ENCODE results near the gene EIF3K. TPM values are rescaled to one million over a fixed set of nuclear protein-coding genes. Genes with fewer than 3 reads are reported as not detected.
"Not testable (repeated sequence)": the region's sequence is repeated elsewhere in the genome, so short reads cannot be mapped to it uniquely, and the experiment has no call there.

Gene EIF3K
- polyA plus RNA-seq, 6 donors from 2014 or later: 307 to 347 (median 330) TPM

DNA sequence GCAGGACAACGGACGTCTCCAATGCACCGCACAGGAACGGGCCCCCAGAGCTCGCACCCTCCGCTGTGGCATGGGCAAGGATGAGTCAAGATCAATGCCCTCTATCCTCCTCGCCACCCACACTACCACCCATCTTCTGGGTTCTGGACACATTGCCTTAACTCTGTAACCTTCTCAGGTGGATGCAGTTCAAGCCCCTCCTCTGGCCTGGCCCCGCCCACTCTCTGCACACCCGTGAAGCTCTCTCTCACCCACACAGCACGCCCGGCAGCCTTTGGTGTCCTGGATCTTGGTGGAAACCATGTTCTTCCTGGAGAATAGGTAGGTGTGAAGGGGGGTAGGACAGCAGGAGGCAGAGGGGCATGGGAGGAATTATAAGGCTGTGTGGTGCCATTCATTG lies 21.9 kb upstream of the EIF3K start:
- peaks cover 2 to 15% (median 5%) of the 10 kb centered on the region in 3 donors for H3K4me1 Mint-ChIP-seq
- H3K9me3 Mint-ChIP-seq: no peaks in the 10 kb centered on the region
- no peak overlapping the region for H3K27ac Mint-ChIP-seq
- H3K27me3 Mint-ChIP-seq: no peaks in the 10 kb centered on the region
- H3K4me3 Mint-ChIP-seq: no peak overlapping the region
- no peak for DNase-seq
- no peak for ATAC-seq (ENCODE audit: low read depth in 2 of 2)
- peaks cover 0 to 29% of the 10 kb centered on the region in 2 donors for H3K36me3 Mint-ChIP-seq

DNA sequence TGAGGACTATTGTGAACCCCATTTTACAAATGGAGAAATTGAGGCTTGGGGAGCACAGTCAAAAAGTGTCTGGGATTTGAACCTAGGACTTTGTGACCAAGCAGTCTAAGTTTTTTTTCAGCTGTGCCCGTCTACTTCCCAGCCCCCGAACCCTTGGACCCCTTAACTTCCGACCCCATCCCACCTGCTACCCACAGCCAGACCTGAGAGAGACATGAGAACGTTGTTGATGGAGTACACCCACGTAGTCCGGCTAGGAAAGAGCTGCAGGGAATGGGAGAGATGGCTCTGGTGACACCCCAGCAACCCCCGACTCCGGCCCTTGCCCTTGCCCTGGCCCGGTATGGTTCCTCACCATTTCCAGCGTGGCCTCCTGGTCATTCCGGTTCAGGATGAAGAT lies 19.3 kb upstream of the EIF3K start:
- H3K4me3 Mint-ChIP-seq: no peak overlapping the region
- no peak overlapping the region for H3K27ac Mint-ChIP-seq
- ATAC-seq (ENCODE audit: low read depth in 2 of 2): no peak
- H3K36me3 Mint-ChIP-seq: peaks cover 0 to 29% of the 10 kb centered on the region in 2 donors
- no peak for DNase-seq
- H3K4me1 Mint-ChIP-seq: peaks cover 2 to 15% (median 5%) of the 10 kb centered on the region in 3 donors
- no peaks in the 10 kb centered on the region for H3K27me3 Mint-ChIP-seq
- no peaks in the 10 kb centered on the region for H3K9me3 Mint-ChIP-seq

DNA sequence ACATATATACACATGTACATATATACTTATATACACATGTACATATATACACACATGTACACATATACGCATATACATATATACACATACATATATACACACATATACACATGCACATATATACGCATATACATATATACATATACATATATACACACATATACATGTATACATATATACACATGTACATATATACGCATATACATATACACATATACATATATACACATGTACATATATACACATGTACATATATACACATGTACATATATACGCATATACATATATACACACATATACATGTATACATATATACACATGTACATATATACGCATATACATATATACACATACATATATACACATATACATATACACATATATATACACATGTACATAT lies 16.1 kb upstream of the EIF3K start:
- DNase-seq; H3K27ac Mint-ChIP-seq; H3K27me3 Mint-ChIP-seq; H3K9me3 Mint-ChIP-seq; ATAC-seq (ENCODE audit: low read depth in 2 of 2); H3K4me3 Mint-ChIP-seq: not testable (repeated sequence)
- peaks cover 2 to 22% (median 11%) of the 10 kb centered on the region in 3 donors for H3K4me1 Mint-ChIP-seq
- peaks cover 0 to 29% of the 10 kb centered on the region in 2 donors for H3K36me3 Mint-ChIP-seq

DNA sequence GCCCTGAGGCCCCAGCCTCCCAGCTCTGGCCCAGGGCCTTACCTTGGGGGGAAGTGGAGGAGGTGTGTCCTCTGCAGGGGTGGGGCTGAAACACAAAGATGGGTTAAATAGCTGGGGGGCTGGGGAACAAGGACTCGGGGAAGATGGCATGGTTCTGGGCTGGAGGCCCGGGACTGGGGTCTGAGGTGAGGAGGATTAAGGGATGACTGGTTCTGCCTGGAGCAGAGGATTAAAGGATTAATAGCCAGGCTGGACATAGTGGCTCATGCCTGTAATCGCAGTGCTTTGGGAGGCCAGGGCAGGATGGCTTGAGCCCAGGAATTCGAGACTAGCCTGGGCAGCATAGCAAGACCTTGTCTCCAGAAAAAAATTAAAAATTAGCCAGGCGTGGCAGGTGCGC lies 12.9 kb upstream of the EIF3K start:
- Mint-ChIP-seq H3K36me3 (peaks cover 6 to 28% of the 10 kb centered on the region in 2 donors), H3K9me3 (no peaks in the 10 kb centered on the region), H3K4me3 (no peak overlapping the region), H3K4me1 (peaks cover 2 to 13% (median 12%) of the 10 kb centered on the region in 3 donors), H3K27me3 (no peaks in the 10 kb centered on the region), H3K27ac (no peak overlapping the region)
- no peak for DNase-seq
- ATAC-seq (ENCODE audit: low read depth in 2 of 2): no peak

DNA sequence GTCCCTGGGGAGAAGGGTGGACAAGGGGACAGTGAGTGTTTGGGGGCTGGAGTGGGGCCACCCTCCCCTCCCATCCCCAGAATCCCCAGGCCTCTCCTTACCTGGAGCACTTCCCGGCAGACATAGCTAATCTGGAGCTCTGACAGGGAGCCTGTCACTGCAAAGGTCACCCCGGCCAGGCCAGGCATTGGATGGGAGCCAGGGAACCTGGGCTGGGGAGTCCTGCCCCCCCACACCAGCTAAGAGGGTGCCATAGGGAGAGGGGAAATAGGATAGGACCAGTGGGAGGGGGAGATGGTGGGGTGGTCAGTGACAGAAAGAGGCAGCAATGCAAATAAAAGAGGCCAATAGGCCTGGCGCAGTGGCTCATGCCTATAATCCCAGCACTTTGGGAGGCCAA lies 4.7 kb upstream of the EIF3K start:
- Mint-ChIP-seq H3K4me3 (peak overlapping the region in 3 of 8 donors; percentile 47 to 80 (median 58)), H3K4me1 (peaks cover 42 to 62% (median 56%) of the 10 kb centered on the region in 3 donors), H3K9me3 (no peaks in the 10 kb centered on the region), H3K27me3 (no peaks in the 10 kb centered on the region), H3K36me3 (peaks cover 20 to 42% of the 10 kb centered on the region in 2 donors), H3K27ac (peak overlapping the region in 2 of 6 donors; percentile 69 to 97)
- DNase-seq (no peak), ATAC-seq (ENCODE audit: low read depth in 2 of 2) (no peak)

DNA sequence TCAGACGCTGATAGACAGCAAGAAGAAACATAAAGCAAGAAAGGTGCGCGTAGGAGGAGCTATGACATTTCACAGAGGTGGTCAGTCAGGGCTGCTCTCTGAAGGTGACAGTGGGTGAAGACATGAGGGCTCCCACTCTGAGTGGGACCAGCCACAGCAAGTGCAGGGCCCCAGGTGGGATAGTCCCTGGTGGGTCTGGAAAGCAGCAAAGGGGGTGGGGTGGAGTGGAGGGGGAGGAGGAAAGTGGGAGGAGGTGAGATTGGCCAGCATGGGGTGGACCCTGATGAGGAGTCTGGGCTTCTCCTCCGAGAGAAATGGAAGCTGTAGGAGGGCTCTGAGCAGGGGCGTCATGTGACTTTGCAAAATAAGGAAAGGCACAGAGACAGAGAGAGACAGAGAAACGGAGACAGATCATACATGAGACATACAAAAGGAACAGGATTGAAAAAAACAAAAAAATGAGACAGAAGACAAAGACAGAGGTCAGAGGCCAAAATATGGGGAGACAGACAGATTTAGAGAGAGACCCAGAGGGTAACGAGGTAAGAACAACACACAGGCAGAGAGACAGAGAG lies 3.9 kb upstream of the EIF3K start:
- Mint-ChIP-seq H3K4me1 (peaks cover 45 to 70% (median 64%) of the 10 kb centered on the region in 3 donors), H3K36me3 (peaks cover 20 to 36% of the 10 kb centered on the region in 2 donors), H3K4me3 (peak overlapping the region in 7 of 8 donors; percentile 22 to 97 (median 78)), H3K27ac (peak overlapping the region in 5 of 6 donors; percentile 56 to 97 (median 80)), H3K27me3 (no peaks in the 10 kb centered on the region), H3K9me3 (no peaks in the 10 kb centered on the region)
- ATAC-seq (ENCODE audit: low read depth in 2 of 2) (no peak), DNase-seq (no peak)

DNA sequence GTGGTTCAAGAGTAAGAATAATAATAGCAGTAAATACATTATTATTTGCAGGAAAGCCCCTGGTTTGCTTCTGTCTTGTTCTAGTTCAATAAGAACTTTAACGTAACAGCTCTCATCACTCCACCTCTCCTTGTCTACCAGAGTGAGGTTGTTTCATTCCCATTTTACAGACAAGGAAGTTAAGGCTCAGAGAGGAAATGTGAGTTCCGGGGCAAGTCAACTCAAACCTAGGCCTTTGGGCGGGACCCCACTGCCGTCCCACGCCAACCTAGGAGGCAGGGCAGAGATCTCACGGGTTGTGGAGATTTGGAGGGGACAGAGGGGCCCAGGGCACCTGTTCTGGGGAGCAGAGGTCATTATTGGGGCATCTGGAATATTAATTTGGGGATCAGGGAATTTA lies 2.7 kb upstream of the EIF3K start:
- H3K4me3 Mint-ChIP-seq: peak overlapping the region; percentile 94 to 100 (median 98)
- peak overlapping the region in 4 of 6 donors; percentile 97 to 100 (median 98) for H3K27ac Mint-ChIP-seq
- no peaks in the 10 kb centered on the region for H3K27me3 Mint-ChIP-seq
- no peaks in the 10 kb centered on the region for H3K9me3 Mint-ChIP-seq
- DNase-seq (no peak), ATAC-seq (ENCODE audit: low read depth in 2 of 2) (no peak)
- H3K36me3 Mint-ChIP-seq: peaks cover 13 to 27% of the 10 kb centered on the region in 2 donors
- H3K4me1 Mint-ChIP-seq: peaks cover 44 to 72% (median 68%) of the 10 kb centered on the region in 3 donors

DNA sequence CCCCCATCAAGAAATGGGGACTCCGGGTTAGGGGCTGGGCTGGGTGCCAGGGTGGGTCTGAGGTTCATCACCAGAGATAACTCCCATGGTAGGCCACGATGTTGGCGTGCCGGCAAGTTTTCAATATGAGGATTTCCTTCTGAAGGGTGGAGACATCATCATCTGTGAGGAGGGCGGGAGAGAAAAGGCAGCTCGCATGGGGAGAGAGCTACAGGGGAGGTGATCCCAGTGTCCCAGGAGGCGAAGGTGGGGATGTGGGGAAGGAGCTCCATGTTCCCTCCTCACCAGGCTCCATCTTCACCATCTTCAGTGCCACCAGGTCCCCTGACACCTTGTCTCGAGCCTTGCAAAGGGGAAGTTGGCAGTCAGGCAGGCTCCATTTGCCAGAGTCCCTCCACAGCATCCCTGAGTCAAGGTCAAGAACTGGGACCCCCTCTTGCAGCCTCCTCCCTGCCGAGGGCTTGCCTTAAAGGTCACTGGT lies 1.7 kb upstream of the EIF3K start:
- Mint-ChIP-seq H3K36me3 (peaks cover 12 to 31% of the 10 kb centered on the region in 2 donors), H3K4me1 (peaks cover 43 to 74% (median 74%) of the 10 kb centered on the region in 3 donors), H3K27ac (peak overlapping the region; percentile 86 to 100 (median 96)), H3K9me3 (no peaks in the 10 kb centered on the region), H3K4me3 (peak overlapping the region; percentile 94 to 100 (median 98)), H3K27me3 (no peaks in the 10 kb centered on the region)
- ATAC-seq (ENCODE audit: low read depth in 2 of 2): peak; percentile 23 to 27
- peak; percentile 53 for DNase-seq

DNA sequence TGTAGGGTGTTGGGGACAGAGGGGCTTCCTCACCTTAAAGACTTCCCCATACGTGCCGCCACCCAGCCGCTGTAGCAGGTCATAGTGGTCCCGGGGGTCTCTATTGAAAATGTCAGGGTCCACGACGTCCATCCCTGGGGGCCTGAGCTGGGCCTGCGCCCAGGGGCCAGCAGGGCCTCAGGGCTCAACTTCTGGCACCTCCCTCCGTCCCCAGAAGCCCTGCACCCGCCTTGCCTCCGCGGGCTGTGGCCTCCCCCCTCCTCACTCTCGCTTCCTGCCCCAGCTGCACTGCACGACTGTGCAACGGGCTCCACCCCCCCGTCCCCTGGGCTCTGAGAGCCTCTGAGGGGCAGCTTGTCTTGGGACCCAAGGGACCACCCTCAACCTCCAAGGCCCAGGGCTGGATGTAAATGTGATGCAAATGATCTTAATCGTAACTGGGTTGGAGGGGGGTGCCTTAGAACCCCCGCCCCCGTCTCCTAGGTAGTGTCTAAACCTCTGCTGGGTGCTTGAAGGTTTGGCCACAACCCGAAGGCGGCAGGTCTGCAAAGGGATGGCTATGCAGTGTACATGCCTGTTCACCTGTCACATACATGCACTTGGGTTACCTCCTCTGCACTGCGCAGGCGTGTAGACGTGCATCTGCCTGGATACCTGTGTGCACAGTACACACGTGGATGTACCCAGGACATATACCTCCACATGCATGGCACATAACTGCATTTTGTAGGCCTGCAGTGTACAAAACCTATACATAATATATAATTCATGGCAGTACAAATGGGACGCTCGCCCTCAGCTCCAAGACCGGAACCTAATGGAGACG lies 1.0 kb upstream of the EIF3K start, which contains the start of gene MAP4K1:
TSS of gene MAP4K1 (minus strand) at position 190 of the 826 bp plus-strand sequence. CDS start at position 132, 58 bp downstream.
- H3K9me3 Mint-ChIP-seq: no peaks in the 10 kb centered on the region
- peaks cover 9 to 26% of the 10 kb centered on the region in 2 donors for H3K36me3 Mint-ChIP-seq
- no peaks in the 10 kb centered on the region for H3K27me3 Mint-ChIP-seq
- H3K4me1 Mint-ChIP-seq: peaks cover 38 to 74% (median 69%) of the 10 kb centered on the region in 3 donors
- H3K27ac Mint-ChIP-seq: peak within 1 kb of the TSS; percentile 93 to 100 (median 98)
- ATAC-seq (ENCODE audit: low read depth in 2 of 2) (peak; percentile 77 to 78), DNase-seq (peak; percentile 86)
- peak within 1 kb of the TSS; percentile 94 to 100 (median 98) for H3K4me3 Mint-ChIP-seq

DNA sequence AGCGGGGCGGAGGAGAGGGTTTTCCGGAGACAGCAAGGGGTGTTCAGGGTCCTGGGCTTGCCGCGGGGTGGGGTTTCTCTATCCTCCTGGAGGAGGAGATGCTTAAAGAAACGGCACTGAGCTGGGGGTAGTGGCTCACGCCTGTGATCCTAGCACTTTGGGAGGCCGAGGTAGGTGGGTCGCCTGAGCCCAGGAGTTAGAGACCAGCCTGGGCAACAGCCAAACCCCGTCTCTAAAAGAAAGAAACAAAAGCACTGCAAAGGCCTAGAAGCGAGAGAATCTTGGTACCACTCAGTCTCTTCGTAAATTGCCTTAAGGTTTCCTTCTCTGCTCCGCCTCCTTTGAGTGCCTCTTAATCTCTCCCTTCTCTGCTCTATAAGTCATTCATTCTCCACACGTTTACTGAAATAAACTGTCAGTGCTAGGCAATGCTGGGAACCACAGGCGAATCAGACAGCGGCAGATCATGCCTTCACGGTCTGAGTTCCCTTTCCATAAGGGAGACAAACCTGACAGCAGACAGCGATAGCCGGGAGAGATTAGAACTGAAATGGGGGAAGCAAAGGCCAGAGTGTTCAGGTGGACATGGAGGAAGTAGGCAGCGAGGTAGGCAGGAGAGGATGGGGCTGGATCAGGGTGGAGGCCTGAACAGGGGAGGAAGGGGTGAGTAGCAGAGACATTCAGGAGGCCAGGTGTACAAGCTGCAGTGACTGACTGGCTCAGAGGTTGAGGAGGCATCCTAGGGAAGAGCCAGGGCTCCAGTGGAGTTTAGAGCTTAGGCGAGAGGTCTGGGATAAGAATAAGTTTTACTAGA lies 580 bp downstream of the EIF3K start:
- no peaks in the 10 kb centered on the region for H3K27me3 Mint-ChIP-seq
- peak overlapping the region; percentile 96 to 100 (median 99) for H3K27ac Mint-ChIP-seq
- H3K4me1 Mint-ChIP-seq: peaks cover 33 to 60% (median 59%) of the 10 kb centered on the region in 3 donors
- ATAC-seq (ENCODE audit: low read depth in 2 of 2) (no peak), DNase-seq (no peak)
- peak overlapping the region; percentile 94 to 100 (median 98) for H3K4me3 Mint-ChIP-seq
- H3K36me3 Mint-ChIP-seq: peaks cover 7 to 18% of the 10 kb centered on the region in 2 donors
- no peaks in the 10 kb centered on the region for H3K9me3 Mint-ChIP-seq

DNA sequence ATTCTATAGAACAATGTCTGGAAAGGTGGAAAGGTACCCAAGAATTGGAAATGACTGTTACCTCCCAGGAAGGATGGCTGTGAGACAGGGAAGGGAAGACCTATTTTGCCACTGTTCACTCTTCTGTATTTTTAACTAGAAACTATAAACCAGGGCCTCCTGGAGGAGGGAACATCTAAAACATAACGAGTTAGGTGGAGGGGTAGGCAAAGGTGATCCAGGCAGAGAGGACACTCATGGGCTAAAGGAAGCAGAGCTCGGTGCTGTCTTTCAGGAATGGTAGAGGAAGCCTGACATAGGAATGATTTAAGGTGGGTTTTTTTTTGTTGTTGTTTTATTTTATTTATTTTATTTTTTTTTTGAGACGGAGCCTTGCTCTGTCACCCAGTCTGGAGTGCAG lies 5.8 kb downstream of the EIF3K start:
- no peaks in the 10 kb centered on the region for H3K27me3 Mint-ChIP-seq
- H3K27ac Mint-ChIP-seq: peak overlapping the region in 1 of 6 donors; percentile 26
- H3K4me3 Mint-ChIP-seq: peak overlapping the region in 1 of 8 donors; percentile 52
- ATAC-seq (ENCODE audit: low read depth in 2 of 2) (no peak), DNase-seq (no peak)
- peaks cover 11 to 13% (median 12%) of the 10 kb centered on the region in 3 donors for H3K4me1 Mint-ChIP-seq
- no peaks in the 10 kb centered on the region for H3K9me3 Mint-ChIP-seq
- H3K36me3 Mint-ChIP-seq: peaks cover 12 to 41% of the 10 kb centered on the region in 2 donors

DNA sequence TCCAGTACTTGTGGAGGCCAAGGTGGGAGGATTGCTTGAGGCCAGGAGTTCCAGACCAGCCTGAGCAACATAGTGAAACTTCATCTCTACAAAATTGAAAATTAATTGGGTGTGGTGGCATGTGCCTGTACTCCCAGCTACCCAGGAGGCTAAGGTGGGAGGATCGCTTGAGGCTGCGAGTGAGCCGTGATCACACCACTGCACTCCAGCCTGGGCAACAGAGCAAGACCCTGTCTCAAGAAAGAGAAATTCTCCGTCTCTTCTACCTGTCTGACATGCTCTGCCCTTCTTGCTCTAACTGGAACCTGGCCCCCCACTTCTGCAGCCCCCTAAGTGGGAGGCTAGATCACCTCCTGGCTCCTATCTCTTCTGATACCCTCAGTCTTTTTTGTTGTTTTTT lies 7.4 kb downstream of the EIF3K start:
- no peaks in the 10 kb centered on the region for H3K27me3 Mint-ChIP-seq
- H3K4me1 Mint-ChIP-seq: peaks cover 5 to 6% (median 5%) of the 10 kb centered on the region in 3 donors
- no peaks in the 10 kb centered on the region for H3K9me3 Mint-ChIP-seq
- H3K36me3 Mint-ChIP-seq: peaks cover 12 to 41% of the 10 kb centered on the region in 2 donors
- H3K4me3 Mint-ChIP-seq: peak overlapping the region in 1 of 8 donors; percentile 22
- H3K27ac Mint-ChIP-seq: peak overlapping the region in 1 of 6 donors; percentile 37
- ATAC-seq (ENCODE audit: low read depth in 2 of 2) (no peak), DNase-seq (no peak)

DNA sequence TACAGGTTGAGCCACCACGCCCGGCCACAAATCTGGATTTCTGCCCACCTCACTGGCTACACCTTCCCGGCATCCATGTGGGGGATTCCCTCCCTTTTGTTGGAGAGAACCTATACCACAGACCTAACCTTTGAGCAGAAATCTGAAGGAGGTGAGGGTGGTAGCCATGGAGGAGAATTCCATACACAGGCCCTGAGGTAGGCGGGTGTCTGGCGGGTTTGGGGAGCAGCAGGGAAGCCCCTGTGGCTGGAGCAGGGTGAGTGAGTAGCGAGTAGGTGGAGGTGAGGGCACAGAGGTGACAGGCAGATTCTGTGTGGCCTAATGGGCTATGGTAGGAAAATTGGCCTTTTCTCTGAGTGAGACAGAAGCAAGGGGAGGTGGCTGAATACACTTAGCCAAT lies 10.6 kb downstream of the EIF3K start:
- H3K36me3 Mint-ChIP-seq: peaks cover 17 to 40% of the 10 kb centered on the region in 2 donors
- ATAC-seq (ENCODE audit: low read depth in 2 of 2) (no peak), DNase-seq (no peak)
- peak overlapping the region in 2 of 6 donors; percentile 29 to 57 for H3K27ac Mint-ChIP-seq
- H3K4me3 Mint-ChIP-seq: no peak overlapping the region
- H3K9me3 Mint-ChIP-seq: no peaks in the 10 kb centered on the region
- peaks cover 3 to 12% (median 3%) of the 10 kb centered on the region in 3 donors for H3K4me1 Mint-ChIP-seq
- H3K27me3 Mint-ChIP-seq: no peaks in the 10 kb centered on the region

Data from naive B cell (primary cell).